Peyer's patch (tissue), 4 donors: Measurements from ENCODE around the gene ARRB1.

ENCODE experiments used
- CTCF ChIP-seq, 6 experiments: fragments of 450-650 bp in 4 of 6; fragments of 200-600 bp in 2 of 6; sonication (generic) in 1 of 6; IDR thresholded peaks; one replicate each; pipeline ENCODE4 v1.5.1; 2017 to 2019; ENCODE audit warnings: antibody characterized with exemption in 6 of 6, mild to moderate bottlenecking in 3 of 6, moderate library complexity in 1 of 6
- POLR2A ChIP-seq, 2 donors: fragments of 450-650 bp; IDR thresholded peaks; one replicate each; pipeline ENCODE4 v1.5.1; 2017; ENCODE audit warnings: antibody characterized with exemption in 2 of 2, mild to moderate bottlenecking in 2 of 2, moderate library complexity in 2 of 2

DNA sequence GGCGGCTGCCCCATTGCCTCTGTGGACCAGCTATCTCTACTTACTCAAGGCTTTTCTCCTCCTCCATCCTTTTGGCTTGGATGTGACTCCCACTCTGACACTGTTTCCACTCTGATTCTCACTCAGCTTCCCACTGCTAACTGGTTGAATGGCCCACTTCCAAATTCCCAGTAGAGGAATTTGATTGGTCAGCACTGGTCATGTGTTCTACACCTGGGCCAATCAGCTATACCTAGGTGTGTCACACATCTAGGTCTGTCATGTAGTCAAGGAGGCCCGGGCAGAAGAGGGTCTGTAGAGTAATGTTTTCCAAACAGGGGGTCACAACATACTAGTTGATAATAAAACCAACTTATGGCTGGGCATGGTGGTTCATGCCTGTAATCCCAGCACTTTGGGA lies 57.6 kb downstream of the ARRB1 start:
- no peak for TF ChIP-seq CTCF (IDR thresholded peaks at IDR 0.05)
- no peak for TF ChIP-seq POLR2A (IDR thresholded peaks at IDR 0.05)
